GM23338 (cell line): ENCODE measurements around the gene NDUFA12.

Source experiments
- JUNB ChIP-seq: IDR thresholded peaks from one replicate; pipeline ENCODE4 v1.6.1; 2016; ENCODE audit warnings: antibody characterized with exemption; ENCODE audit not compliant: unreplicated experiment
- POLR2AphosphoS5 ChIP-seq: IDR thresholded peaks from 2 replicates; pipeline ENCODE4 v1.6.1; 2016; ENCODE audit warnings: antibody characterized with exemption, low read depth
- TF ChIP-seq, protein P1 (sequence below), 2 experiments: fragments of 200-600 bp in 1 of 2; sonication (generic) in 1 of 2; conservative IDR thresholded peaks; 2 replicates each; pipeline versions ENCODE4 v1.5.1 to v1.6.1; 2016 to 2017; ENCODE audit warnings: antibody characterized with exemption in 2 of 2, low read depth in 2 of 2, mild to moderate bottlenecking in 2 of 2, moderate library complexity in 1 of 2

DNA sequence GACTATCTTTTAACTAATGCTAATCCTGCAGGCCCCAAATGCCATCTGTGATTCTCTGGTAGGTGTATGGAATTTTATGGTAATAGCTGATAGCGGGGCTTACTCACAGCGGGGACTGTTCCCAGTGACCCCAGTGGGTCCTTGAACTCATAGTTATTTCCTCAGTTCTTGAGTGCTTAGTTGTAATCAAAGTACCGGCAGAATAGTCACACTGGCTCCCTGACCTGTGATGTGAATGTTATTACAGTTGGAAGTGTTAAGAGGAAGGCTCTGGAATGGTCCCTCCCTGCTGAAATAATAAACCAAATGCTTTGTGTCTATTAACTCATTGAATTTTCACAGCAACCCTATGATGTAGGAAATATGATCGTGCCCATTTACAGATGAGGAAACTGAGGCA is 78.3 kb downstream of the NDUFA12 start:
- TF ChIP-seq POLR2AphosphoS5 (no peak), JUNB (no peak)
- TF ChIP-seq, protein P1, sequence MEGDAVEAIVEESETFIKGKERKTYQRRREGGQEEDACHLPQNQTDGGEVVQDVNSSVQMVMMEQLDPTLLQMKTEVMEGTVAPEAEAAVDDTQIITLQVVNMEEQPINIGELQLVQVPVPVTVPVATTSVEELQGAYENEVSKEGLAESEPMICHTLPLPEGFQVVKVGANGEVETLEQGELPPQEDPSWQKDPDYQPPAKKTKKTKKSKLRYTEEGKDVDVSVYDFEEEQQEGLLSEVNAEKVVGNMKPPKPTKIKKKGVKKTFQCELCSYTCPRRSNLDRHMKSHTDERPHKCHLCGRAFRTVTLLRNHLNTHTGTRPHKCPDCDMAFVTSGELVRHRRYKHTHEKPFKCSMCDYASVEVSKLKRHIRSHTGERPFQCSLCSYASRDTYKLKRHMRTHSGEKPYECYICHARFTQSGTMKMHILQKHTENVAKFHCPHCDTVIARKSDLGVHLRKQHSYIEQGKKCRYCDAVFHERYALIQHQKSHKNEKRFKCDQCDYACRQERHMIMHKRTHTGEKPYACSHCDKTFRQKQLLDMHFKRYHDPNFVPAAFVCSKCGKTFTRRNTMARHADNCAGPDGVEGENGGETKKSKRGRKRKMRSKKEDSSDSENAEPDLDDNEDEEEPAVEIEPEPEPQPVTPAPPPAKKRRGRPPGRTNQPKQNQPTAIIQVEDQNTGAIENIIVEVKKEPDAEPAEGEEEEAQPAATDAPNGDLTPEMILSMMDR (conservative IDR thresholded peaks at IDR 0.05; ENCODE audit: low read depth in 2 of 2) = no peak
